GM21360 (cell line): ENCODE results near the gene CYTH4.

Source experiments
- ATAC-seq: cut with Tn5 transposase; IDR thresholded peaks from one replicate; pipeline ENCODE4 v1.9.1; 2021; ENCODE audit warnings: mild to moderate bottlenecking, moderate library complexity; ENCODE audit not compliant: unreplicated experiment

CYTH4 gene

DNA sequence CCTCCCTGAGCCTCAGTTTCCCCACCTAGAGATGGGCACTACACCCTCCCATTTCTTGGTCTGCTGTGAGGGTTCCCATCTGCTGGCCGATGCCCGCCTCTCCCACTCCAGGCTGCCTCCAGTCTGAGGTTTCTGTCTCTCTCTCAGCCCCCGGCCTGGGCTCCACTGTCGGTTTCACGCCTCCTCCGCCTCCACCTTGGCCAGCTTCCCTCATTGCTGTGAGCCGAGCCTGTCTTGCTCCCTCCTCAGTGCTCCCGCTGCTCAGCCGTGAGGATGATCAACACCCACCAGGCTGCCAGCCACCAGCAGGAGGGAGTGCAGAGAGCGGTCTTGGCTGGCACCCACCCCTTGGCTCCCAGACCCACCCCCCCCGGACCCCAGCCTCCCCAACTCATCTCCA, 61.0 kb downstream of the CYTH4 start:
- no peak for ATAC-seq

DNA sequence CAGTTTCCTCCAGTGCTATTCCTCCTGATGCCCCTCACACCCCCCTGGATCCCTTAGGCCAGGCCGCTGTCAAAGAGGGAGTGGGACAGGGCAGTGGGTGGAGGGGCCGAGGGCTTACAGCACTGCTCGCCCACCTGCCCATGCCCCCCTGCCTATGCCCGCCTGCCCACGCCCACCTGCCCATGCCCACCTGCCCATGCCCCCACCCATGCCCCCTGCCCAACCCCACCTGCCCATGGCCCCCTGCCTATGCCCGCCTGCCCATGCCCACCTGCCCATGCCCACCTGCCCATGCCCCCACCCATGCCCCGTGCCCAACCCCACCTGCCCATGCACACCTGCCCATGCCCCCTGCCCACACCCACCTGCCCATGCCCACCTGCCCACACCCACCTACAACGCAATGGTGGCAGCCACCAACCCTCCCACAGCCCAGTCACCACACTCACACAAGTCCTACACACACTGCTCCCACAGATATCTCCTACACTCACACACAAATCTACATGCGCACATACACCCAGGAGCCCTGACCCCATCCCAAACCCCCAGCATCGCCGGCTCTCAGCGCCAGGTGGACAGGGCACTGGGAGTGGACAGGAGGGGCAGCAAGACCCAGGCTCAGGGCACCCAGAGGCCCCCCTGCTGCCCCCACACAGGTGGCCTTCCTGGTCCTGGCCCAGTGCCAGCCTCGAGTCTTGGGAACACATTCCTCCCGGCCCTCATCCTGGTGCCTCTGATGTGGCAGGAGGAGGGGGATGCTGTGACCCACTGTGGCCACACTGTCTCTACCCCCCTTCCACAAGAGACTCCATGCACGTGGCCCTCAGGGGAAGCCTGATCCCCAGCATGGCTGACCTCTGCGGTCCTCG, 61.8 kb downstream of the CYTH4 start:
- ATAC-seq = no peak

DNA sequence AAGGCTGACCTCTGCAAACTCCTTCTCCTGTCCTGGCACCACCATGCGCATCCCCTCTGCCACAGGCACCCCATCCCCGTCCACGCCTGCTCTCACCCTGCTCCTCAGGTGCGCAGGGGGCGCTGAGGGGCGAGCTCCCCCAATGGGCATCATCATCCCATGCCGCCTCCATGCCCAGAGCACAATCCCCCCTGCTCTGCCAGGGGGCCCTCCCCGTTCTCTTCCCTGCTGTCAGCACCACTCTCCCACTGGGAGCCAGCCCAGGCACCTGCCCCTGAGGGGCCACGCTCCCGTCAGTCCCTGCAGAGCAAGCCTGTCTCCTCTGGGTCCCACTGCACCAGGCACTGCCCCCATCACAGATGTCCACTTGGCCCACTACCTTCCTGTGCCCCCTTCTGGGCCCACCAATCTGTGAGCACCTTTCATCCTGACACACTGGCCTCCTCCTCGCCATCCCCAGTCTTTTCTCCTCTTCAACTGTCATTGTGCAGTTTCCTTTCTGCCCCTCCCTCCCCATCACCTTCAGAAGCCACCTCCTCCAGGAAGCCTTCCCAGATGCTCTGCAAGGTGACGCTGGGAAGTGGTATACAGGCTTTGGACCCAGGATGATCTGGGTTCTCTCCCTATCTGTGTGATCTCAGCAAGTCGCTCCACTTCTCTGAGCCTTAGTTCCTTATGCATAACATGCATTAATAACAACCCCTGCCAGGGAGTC, 62.6 kb downstream of the CYTH4 start:
- no peak for ATAC-seq

DNA sequence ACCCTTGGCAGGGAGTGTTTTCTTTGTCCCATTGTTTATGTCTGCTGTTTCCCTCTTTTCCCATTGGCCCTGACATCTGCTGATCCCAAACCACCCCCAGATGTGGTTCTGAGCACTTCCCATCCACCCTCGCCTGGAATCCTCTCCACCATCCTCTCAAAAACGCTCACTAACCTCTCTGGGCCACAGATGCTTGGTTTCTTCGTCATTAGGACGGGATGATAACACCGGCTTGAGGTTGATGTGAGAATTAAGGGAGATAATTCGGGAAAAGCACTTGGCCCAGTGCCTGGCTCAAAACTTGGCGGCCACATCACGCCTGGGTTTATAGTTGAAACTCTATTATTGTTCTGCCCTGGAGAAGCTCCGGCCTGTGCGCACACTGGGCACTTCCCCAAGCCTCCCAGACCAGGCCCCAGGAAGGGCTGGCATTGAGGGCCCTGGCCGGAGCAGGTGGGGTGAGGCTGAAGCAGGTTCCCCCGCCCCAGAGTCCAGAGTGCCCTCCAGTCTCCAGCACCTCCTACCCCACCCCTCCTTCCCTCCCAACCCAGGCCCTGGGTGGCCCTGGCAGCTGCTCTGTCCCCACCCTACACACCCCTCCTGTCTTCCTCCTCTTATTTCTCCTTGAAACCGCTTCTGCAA, 63.7 kb downstream of the CYTH4 start:
- ATAC-seq = no peak

DNA sequence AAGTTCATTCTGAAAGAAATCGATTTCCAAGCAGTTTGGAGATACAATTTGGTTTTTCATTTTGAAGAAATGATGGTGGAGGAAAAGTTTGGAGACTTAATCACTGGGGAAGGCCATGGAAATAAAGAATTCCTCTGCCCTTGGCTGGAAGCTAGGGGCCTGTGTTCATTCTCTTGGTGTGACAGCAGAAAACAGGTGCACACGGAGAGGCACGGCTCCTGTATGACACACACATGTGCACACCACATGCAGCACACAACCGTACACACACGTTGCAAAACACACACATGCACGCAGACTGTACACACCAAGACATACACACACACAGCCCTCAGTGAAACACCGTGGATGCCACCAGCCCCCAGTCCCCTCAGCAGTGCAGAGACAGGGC, 64.2 kb downstream of the CYTH4 start:
- ATAC-seq = no peak

GRCh38 chr22:37349043-37349814, 66.9 kb downstream of the CYTH4 start:
- no peak for ATAC-seq

DNA sequence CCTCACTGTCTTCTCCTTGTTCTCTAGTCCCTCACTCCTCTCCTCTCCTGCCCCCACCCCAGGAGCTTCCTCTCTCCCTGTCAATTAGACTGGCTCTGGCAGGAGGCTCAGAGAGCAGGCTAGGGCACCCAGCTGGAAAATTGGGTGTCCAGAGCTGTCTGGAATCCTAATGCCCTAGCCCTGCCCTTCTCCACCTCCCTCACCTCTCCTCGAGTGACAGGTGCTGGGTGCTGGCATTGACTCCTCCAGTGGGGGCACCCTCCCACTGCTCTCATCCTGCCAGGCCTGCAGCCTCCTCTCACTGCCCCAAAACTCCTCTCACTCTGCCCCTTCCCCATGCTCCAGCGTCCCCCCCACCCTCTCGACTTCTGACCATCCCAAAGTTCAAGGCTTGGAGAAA, 68.9 kb downstream of the CYTH4 start:
- ATAC-seq = no peak

DNA sequence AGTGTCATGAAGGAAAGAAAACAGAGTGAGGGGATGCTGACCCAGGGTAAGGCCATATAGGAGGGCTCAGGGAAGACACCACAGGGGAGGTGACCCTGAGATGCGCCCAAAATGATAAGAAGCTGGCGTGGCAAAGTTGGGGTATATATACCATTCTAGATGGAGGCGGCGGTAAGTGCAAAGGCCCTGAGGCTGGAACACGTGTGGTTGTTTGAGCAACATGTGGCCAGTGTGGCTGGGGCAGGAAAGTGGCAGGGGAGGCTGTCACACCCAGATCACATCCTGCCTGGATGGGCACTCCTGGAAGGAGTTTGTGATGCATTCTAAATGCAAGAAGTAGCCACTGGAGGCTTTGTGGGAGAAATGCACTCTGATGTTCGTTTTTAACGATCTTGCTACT, 70.2 kb downstream of the CYTH4 start:
- ATAC-seq = no peak

- no peak for ATAC-seq
Observed at GRCh38 chr22:37353839-37354238, 71.5 kb downstream of the CYTH4 start.

DNA sequence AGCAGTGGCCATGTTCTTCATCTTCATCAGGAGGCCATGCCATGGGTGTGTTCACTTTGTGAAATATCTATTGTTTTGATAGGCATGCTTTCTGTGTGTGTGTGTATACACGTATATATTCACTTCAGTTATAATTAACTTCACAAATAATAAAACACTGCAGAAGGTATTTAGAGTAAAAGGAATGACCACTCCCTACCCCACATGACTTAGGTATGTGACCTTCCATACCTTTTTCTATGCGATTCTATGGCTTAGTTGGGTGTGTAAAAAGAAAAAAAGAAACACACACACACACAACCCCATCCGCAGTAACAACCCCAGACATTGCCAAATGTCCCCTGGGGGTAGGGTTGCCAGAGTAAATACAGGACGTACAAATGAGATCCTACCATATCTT, 72.0 kb downstream of the CYTH4 start:
- no peak for ATAC-seq

GRCh38 chr22:37354670-37355069, 72.4 kb downstream of the CYTH4 start:
- ATAC-seq = no peak

DNA sequence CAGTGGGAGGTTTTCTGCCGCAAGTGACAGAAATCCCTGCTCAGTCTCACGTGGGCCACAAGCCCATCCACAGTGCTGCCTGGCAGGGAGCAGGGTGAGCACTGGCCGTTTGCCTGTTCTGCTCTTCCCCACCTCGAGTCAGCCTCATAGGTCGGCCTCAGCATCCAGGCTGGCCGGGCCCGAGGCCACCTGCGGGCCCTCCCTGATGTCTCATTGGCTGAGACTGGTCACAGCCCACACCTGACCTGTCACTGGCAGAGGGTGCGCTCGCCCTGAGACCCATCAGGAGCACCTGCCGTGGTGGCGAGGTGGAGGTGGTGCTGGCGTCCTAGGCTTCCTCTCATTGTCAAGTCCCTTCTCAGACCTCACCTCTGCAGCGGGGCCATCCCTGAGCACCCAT, 72.9 kb downstream of the CYTH4 start:
- no peak for ATAC-seq

- ATAC-seq = no peak
Observed at GRCh38 chr22:37356922-37357321, 74.6 kb downstream of the CYTH4 start.

DNA sequence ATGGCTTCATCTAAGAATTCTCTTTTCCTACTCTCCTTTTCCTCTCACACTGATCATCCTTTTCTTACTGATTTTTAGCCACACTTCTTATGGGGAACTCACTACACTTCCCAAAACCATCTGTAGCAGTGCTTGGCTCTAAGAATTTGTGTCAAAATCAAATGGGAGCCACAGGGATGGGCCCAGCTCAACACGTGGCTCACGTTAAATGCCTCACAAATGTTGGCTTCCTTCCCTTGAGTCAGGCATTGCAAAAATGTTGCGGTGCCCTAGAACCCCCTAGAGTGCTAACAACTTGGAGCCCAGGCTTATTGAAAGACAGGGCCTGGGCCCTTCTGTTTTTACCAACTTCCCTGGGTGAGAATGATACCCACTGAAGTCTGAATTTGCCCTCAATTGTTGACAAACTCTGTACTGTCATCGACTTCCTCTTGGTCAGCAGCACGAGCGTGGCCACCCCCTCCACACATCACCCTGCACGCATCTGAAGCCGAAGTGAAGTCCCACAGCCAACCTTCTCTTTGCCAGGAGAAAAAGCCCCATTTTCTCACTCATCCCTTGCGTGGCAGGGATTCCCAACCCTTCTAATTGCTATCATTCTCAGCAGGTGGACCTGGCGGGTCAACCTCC, 75.3 kb downstream of the CYTH4 start:
- no peak for ATAC-seq

DNA sequence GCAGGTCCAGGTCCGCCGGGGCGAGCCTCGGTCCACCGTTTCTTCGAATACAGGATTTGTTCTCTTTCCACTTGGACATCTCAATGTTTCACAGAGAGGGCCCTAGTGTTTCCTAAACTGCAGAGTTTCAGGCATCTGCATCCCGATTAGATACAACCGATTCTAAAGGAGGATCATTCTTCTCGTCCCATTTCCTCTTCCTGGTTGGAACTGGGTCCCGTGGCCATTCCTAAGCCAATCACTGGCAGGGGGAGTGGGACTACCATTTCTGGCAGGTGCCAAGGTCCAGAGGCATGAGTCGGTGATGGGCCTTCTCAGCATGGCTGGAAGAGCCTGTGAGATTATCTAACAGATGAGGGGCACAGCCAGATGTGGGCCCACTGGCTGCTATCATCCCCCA, 76.1 kb downstream of the CYTH4 start:
- no peak for ATAC-seq

DNA sequence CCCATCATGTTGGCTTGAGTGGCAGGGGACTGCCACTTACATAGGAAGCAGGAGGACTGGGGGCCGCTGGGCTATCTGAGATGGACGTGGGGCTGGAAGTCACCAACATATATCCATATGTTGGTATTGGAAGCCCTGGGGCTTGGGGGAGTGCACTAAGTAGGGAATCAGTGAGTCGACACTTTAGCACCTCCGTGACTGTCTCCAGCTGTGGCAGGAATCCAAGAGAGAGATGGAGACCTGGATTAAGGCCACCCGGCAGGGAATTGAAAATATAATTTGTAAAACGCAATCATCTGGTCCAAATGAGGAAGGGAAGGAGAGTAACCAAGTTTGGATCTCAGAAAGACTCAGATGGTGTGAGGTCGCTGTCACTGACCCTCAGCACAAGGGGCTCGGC, 76.6 kb downstream of the CYTH4 start:
- ATAC-seq = no peak

GRCh38 chr22:37362621-37363020, 80.3 kb downstream of the CYTH4 start:
- no peak for ATAC-seq

- ATAC-seq = no peak
Observed at GRCh38 chr22:37363261-37363992, 81.1 kb downstream of the CYTH4 start.
